NCI-H2227 treated with DMSO at 0.1 percent for 48 hours (cell line): ENCODE results near the gene MRPS15.
"Not testable (repeated sequence)": the region's sequence is repeated elsewhere in the genome, so short reads cannot be mapped to it uniquely, and the experiment has no call there.

Experiments
- DNase-seq: peaks from one replicate; lab custom pipeline; 2025; lab: John Stamatoyannopoulos, UW

Gene MRPS15

DNA sequence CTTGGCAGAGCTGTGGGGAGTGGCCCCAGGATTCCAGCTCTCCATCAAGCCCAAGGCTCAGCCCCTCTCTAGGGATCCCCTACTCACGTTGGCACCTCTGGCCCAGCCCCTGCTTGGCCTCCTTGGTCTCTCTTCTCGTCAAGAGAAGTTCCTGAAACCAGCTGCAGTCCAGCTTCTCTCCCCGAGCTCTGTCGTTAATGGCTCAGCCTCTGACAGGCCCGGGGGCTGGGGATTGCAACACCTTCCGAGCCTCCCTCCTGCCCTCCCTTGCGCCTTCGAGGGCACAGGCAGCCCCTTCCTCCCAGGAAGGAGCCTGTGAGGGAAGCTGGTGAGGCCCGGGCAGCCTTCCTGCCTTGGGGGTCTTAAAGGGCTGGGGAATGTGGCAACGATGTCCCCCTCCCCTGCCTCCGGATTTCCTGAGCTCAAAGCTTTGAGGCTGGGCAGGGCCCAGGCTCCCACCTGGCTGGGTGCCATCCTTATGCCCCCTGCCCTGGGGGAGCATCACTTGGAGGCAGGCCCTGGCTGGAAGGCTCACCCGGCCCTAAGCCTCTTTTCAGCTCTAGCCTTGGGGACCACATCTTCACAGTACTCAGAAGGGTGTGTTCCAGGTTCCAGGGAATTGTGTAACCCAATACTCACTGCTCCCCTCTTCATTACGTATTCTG is 18.7 kb upstream of the MRPS15 start, which contains the start of gene CSF3R:
TSS of gene CSF3R (minus strand) at position 190 of the 665 bp plus-strand sequence. CDS start 3,417 bp downstream, outside the sequence.
- no peak for DNase-seq

DNA sequence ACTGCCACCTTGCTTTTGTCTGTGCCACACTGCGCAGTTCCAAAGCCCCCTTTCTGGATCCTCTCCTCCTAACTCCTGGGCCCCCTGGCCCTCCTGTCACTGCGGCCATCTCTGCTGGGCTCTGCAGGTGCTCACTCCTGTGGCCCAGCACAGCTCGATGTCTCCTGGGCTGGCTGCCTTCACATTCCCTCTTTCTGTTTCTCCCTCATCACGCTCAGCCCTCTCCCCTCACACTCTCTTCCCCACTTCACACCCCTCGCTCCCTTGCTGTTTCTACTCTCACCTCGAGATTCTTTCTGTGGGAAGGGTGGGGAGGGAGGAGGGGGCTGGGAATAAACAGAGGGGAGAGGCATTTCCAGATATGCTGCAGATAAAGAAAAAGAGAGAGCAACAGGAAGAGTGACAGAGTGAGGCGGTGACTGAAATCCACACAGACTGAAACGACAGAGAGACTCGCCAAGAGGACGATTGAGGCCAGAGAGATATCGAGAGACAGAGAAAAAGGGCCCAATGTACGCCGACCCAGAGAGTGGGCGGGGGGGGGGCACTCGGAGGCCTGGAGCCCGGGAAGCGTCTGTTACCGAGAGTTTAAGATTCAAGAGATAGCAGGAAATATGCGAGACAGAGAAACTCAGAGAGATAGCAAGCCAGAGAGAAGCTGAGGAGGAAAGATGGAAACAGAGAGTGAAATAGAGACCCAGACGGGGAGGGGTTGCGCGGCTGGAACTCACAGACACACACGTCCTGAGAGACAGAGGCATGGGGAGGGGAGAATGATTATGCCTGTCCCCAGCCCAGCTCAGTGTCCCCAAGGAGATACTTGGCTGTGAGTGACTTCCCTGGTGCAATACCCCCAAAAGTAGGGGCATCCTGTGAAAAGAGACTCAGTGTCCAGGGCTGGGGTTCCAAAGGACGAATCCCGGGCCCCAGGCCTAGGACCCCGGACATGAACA is 17.9 kb upstream of the MRPS15 start:
- DNase-seq = no peak

DNA sequence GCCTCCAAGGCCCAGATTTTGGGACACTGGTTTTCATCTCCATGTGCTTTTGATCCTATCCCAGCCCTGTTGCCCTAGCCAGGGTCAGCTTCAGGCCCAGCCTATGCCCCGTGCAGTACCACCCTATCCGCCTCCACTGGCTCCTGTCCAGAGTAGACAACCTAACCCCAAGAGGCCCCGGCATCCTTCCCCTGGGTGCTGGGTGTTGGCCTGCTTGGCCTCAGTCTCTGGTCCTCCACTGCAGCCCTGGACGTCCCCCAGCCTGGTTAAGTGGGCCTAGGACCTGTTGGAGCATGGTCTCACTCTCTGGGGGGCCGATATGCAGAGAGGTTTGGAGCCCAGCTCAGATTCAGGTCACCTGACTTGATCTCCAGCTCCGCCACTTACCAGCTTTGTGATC is 16.9 kb upstream of the MRPS15 start:
- no peak for DNase-seq

DNA sequence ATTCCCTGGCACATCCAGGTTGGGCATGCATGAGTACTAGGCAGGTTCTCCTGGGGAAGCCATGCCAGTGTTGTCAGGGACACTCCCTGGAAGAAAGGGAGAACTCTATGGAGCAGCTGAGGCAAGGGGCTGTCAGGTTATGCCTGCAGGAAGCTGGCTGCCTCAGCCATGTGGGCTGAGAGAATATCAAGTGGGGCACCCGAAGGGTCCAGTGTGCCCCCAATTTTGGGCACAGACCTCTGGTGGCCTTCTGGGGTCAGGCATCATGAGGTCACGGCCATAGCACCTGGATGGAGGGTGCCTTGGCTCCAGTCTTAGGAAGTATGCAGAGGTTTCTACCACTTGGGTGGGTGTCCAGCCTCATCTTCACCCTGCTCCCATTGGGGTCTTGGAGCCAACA is 16.0 kb upstream of the MRPS15 start:
- DNase-seq = no peak

DNA sequence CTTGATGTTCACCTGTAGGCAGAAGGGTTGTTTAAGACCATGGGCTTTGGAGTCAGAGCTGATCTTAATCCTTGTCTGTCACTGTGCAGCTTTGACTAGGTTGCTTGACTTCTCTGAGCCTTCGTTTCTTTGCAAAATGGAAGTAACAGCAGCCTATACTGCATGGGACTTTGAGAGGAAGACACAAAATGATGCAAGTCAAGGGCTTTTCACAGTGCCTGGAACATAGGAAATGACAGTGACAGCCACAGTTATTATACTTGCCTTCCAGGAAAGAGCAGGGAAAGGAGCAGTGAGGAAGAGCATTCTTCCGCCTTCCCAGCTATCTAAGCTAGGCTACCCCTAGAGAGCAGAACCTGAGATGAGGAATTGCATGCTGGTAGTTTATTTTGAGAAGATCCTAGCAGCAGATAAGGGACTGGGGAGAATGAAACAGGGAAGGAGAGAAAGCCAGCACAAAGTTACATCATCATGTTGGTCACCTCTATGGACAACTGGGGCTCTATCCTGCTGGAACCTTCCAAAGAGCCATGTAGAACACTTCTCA is 15.4 kb upstream of the MRPS15 start:
- no peak for DNase-seq

DNA sequence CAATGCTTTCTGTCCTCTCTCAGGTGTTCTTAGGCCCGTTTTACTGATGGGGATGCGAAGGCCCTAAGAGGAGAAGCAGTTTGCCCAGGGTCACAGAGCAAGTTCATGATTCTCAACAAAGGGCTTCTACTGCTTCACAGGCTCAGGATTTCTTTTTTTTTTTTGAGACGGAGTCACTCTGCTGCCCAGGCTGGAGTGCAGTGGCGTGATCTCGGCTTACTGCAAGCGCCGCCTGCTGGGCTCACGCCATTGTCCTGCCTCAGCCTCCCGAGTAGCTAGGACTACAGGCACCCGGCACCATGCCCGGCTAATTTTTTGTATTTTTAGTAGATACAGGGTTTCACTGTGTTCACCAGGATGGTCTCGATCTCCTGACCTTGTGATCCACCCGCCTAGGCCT is 13.4 kb upstream of the MRPS15 start:
- DNase-seq = not testable (repeated sequence)

DNA sequence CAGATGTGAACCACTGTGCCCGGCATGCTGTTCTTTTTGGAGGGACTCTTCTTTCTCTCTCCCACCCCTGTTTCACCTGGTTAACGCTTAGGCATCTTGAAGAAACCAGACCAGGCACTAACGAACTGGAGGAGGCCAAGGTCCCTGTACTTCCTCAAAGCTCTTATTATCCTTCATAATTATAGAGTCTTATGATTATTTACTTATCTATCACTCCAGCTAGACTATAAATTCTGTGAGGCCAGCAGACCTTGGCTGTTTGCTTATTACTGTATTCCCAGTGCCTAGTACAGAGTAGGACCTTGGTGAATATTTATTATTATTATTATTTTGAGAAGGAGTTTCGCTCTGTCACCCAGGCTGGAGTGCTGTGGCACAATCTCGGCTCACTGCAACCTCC is 12.8 kb upstream of the MRPS15 start:
- DNase-seq = no peak

DNA sequence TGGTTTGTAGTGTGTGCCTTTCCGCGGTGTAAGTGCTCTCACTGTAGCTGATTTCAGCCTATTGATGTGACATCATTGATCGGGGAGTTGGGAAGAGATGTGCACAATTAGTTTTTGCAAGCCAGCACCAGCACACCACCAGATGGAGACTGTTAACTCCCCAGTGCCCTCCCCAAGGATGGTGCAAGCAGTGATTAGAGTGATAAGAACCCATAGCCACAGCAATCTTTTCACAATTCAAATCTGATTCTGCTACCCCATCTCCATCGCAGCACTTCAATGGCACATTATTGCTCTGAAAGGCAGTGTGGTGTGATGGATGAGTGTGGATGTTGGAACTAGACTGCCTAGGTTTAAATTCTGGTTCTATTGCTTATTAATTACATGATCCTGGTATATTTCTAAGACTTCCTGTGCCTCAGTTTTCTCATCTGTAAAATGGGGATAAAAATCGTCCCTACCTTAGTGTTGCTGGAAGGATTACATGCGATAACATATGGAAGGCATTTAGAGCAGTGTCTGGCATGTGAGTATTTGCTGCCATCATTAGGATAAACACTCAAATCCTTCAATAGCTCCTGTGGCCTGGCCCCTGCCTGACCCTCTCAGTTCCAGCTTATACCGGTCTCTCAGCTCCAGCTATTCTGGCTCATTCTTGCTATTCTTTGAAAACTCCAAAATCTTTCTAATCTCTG is 11.9 kb upstream of the MRPS15 start:
- no peak for DNase-seq

DNA sequence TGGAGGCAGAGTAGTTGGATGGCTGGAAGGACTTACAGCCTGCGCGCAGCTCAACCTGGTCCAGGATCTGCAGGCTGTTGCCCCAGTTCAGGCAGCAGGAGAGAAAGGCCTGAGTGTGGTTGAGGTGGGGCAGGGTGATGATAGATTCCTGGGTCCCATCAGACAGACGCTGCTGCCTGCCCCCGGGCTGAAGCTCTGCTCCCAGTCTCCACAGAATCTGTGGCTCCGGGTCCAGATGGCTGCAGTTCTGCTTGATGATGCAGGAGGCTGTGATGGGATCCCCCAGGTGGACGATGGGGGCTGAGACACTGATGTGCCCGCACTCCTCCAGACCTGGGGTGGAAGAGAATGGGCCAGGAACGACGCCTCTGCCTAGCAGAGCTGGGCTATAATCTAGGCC is 11.2 kb upstream of the MRPS15 start:
- no peak for DNase-seq

DNA sequence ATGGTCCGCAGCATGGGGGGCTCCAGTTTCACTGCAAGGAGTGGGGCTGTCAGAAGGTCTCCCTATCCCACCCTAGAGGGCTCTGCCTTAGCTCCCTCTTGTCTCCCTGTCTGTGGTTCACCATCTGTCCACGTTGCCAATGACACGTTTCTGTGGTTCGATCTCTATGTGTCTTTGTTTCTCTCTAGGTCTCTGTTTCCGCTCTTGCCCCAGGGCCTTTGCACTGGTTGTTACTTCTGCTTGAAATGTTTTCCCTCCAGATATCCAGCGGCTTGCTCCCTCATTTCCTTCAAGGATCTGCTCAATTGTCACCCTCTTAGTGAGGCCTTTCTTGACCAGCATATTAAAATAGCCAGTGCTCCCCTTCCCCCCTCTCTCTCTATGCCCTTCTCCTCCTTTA is 8.5 kb upstream of the MRPS15 start:
- no peak for DNase-seq

DNA sequence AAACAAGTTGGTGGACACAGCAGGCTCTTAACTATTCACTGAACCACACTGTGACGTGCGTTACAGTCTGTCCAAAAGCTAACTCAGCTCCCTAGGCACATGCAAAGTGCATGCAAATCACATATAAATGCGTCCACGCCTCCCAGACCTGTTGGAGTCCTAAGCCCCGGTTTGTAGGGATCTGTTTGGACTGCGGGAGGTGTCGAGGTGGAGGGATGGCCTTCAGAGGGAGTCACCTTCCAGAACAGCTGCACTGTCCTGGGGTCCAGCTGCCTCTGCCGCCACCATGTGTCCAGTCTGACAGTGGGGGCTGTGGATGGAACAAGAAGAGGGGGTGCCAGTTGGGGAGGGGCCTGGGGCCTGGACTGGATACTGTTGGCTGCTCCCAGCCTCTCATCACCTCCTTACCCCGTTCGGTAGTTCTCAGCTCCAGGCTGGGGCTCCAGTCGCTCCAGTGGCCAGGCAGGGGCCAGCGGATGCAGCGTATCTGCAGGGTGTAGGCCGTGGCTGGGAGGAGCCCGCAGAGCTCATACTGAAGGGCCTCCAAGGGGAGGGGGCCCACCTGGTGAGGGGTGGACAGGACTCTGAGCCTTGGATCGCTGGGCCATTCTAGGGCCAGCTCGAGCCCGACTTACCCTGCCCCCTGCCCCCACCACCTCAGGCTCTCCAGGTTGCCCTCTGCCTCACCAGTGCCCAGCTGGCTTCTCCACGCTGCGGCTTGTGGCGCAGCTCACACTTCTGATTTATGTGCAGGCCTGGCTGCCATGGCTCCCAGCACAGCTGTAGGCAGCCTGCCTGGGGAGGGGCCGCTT is 7.9 kb upstream of the MRPS15 start:
- no peak for DNase-seq

DNA sequence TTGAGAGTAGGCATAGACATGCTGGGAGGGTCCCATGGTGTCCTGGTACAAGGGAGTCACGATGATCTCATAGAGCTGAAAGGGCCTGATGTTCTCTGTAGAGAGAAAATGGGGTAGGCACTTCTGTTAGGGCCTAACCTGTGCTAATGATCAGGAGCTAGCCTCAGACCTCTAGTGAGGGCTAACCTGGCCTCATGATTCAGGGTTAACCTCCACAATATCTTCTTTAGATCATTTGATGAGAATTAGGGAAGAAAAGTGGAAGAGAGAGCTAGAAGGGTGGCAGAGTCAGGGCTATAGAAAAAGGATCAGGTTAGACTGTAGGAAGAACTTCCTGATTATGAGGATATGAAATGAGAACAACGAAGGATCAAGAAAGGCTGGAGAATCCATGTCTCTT is 5.0 kb upstream of the MRPS15 start:
- no peak for DNase-seq

DNA sequence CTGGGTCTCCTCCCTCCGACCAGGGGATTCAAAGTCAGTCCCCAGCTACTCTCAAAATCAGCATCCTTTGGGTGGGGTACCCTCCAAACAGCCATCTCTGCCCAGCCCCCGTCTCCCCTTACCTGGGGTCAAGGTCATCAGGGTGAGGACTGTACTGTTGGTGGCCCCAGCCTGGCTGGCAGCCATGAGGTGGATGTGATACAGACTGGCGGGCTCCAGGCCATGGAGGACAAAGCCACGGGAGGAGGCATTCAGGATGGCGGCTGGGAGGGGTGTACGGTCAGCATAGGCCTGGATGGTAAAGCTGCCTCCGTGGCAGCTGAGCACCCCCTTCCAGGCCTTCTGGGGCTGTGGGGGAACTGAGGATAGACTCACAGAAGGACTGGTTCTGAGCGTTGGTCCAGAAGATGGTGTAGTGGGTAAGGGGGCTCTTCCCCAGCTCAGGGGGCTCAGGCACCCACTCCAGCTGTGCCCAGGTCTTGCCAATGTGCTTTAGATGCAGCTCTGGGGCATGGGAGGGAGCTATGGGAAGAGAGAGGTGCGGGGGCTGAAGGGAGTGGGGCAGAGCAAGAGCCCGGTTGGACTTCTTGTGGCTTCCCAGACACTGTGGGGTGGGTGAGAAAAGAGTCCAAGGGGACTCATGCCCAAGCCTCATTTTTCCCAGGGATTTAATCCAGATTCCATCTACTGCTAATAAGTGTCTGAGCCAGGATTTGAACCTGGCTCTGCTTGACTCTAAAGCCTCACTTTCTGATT is 3.7 kb upstream of the MRPS15 start:
- DNase-seq = no peak

DNA sequence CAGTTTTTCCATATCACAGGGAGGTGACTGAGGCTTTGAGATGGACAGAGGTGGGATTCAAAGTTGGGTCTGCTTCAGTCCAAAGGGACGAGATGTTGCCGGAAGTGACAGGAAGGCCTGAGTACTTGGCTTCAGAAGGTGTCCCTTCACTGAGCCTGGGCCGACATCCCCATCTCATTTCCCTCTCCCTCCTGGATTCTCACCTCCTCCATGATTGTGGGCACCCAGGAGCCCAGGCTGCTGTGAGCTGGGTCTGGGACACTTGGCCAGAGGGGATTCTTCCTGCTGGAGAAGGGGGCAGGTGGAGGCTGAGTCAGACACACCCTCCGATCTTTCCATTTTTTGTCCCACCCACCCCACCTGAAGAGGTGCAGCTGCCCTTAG is 2.8 kb upstream of the MRPS15 start:
- no peak for DNase-seq

DNA sequence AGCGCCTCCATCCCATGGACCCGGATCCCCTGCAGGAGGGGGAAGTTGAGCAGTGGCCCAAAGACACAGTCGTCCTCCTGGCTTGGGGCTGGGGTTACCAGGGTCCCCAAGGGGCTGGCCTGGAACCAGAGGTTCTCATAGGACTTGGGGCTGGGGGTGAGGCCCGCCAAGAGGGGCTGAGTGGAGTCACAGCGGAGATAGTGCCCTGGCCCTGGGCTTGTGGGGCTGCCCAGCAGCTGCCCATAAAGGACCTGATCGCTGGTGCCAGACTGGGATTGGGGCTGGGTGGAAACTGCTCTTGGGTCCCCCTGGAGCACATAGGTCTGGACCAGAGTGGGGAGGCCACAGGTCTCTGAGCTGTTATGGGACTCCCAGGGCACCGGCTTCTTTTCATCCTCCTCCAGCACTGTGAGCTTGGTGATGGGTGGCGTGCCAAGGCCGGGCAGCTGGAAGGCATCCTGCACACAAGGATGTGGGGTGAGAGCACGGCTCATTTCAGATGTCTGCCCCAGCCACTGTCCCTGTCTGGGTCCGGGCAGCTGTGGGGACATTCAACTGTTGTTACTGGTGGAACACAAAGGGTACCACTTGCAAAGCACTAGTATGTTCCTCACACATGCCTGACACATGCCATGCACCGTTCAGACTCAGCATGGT is 2.3 kb upstream of the MRPS15 start:
- DNase-seq = no peak

DNA sequence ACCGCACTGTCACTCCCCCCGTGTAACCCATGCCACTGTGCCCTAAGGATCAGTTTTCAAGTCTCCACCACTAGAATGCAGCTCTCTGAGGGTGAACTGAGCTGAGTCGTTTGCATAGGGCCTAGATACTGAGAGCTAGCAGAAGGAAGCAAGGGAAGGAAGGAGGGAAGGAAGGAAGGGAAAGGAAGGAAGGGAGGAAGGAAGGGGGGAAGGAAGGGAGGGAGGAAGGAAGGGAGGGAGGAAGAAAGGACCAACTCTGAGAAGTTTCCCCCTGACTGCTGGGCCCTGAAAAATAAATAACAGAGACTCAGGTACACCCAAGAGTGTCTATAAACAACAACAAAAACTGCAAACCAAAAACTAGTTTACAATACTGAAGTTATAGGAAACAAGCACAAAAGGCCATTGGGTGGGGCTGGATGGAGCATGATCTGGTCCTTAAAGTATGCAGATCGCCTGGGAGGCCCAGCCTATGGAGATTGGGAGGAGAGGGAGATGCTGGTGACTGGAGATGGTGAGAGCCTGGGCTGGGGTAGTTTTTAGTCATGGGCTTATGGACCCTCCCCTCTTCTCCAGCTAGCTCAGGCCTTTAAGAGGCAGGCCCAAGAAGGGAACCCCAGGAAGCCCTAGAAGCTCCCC is 1.7 kb upstream of the MRPS15 start:
- no peak for DNase-seq

DNA sequence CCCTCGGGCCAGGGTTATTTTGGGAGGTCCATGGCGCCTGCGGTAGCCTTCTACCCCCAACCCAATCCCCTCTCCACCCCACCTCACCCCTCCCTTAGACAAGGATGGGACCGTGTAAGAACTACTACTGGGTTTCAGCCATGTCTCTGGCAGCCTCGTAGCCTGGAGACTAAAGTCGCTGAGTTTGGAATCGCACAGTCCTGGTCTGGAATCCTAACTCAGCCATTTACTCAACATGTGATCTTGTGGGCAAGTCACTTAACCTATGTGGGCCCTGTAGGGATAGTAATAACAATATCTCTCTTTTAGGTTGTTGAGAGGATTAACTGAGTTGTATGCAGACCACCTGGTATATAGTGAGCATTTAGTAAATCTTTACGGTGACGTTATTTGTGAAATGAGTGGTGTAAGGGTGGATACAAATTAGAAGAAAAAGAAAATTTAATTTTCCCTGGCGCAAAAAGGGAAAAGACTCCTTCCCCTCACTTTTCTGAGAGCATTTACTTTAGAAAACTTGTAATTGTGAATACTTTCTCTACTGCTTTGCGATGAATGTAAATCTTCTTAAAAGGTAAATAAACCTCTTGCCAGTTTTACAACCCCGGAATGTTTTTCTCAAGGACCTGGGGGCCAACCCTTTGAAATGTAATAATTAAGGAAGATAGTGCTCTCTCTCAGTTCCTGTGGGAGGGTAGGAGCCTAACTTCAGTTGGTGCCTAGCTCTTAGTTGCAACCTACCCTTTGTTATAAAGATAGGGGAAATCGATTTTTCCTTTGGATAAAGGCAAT is 615 bp upstream of the MRPS15 start:
- DNase-seq = no peak

DNA sequence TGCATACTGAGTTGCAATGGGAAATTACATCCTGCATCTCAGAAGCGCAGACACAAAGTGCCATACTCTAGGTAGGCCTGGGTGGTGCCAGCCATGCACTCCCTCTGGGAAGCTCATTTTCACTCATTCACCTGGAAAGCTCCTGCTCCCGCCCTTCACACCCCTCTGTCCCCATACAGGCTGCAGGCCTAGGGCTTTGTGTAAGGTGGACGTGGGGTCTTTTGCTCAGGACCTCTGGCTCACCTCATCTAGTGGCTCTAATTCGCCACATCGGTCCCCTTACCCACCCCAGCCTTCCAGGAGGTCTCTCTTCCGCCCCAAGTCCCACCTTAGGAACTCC is 751 bp downstream of the MRPS15 start:
- DNase-seq = no peak

DNA sequence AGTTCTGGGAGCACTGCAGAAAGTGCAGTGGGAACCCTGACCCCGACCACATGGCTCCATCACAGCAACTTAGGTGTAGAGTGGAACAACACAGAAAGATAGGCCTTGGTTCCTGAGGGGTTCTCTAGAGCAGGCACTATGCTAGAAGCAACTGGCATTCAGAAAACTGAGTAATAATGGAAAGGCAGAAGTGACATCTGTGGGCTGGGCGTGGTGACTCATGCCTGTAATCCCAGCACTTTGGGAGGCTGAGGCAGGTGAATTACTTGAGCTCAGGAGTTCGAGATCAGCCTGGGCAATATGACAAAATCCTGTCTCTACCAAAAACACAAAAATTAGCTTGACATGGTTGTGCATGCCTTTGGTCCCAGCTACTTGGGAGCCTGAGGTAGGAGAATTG is 5.3 kb downstream of the MRPS15 start:
- DNase-seq = no peak
